ENCODE results near the gene ATP11B.

DNA sequence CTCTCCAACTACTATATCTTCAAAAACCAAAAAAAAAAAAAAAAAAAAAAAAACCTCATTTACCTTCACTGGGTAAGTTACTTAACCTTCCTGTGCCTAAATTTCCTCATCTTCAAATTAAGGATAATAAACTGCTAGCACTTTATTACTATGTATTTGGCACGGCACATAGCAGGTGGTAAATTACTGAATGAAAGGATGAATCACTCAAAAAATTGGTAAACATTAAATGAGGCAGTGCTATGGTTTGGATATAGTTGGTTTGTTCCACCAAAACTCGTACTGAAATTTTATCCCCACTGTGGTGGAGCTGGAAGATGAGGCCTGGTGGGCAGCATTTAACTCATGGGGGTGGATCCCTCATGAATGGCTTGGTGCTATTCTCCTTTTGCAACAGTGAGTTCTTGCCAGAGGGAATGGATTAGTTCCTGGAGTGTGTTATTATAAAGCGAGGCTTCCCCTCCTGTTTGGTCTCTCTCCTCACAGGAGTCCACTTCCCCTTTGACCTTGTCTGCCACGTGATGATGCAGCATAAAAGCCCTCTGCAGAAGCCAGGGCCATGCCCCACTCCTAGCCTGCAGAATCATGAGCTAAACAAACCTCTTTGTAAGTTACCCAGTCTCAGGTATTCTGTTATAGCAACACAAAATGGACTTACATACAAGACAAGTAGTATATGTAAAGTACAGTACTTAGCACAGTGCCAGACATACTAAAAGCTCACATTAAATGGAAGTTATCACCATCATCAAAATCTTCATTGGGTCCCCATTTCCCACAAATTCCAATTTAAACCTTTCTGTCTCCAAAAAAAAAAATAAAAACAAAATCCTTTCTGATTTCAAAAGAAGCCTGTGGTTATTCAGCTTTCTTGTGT is 166.4 kb downstream of the ATP11B start:
- TF ChIP-seq ZNF24 (tag by site-specific recombination; IDR thresholded peaks at IDR 0.05) (no peak), CTCF (tag by site-specific recombination; IDR thresholded peaks at IDR 0.05) (no peak), ZSCAN30 (tag by site-specific recombination; IDR thresholded peaks at IDR 0.05) (0 out of 2 replicates have a peak, but pooled peaks have one; percentile 17), ZNF184 (tag by site-specific recombination; IDR thresholded peaks at IDR 0.05) (no peak), ZNF704 (tag by site-specific recombination; IDR thresholded peaks at IDR 0.05) (no peak), ZNF23 (tag by site-specific recombination; IDR thresholded peaks at IDR 0.05; ENCODE audit: borderline replicate concordance) (no peak), ZNF239 (tag by site-specific recombination; IDR thresholded peaks at IDR 0.05) (no peak), HOXA7 (CRISPR knock-in tag; IDR thresholded peaks at IDR 0.05; ENCODE audit: borderline replicate concordance) (no peak), ZNF311 (tag by site-specific recombination; IDR thresholded peaks at IDR 0.05; ENCODE audit: borderline replicate concordance) (no peak), ZNF785 (tag by site-specific recombination; IDR thresholded peaks at IDR 0.05) (no peak), ZBTB8A (tag by site-specific recombination; IDR thresholded peaks at IDR 0.05) (no peak)

Data from HEK293 (cell line).